GM19193 (cell line): ENCODE results near the gene ETS2.

Experiments
- POLR2A ChIP-seq: IDR thresholded peaks from 4 replicates; pipeline ENCODE4 v1.6.1; 2011; ENCODE audit not compliant: insufficient read depth, insufficient read length; ENCODE audit errors: extremely low read depth

Gene ETS2

GRCh38 chr21:38848187-38848609, 42.5 kb downstream of the ETS2 start:
- TF ChIP-seq POLR2A: no peak

- no peak for TF ChIP-seq POLR2A
These were observed 44.0 kb downstream of the ETS2 start for GRCh38 chr21:38849776-38850175.

GRCh38 chr21:38850277-38850951, 44.7 kb downstream of the ETS2 start:
- no peak for TF ChIP-seq POLR2A

GRCh38 chr21:38851101-38851500, 45.4 kb downstream of the ETS2 start:
- no peak for TF ChIP-seq POLR2A

GRCh38 chr21:38852278-38852677, 46.5 kb downstream of the ETS2 start:
- TF ChIP-seq POLR2A: no peak

GRCh38 chr21:38852708-38853107, 47.0 kb downstream of the ETS2 start:
- TF ChIP-seq POLR2A: no peak

- TF ChIP-seq POLR2A: no peak
These were observed 47.7 kb downstream of the ETS2 start for GRCh38 chr21:38853421-38853919.

- TF ChIP-seq POLR2A: no peak
These were observed 51.6 kb downstream of the ETS2 start for GRCh38 chr21:38857152-38857825.

GRCh38 chr21:38858026-38858811, 52.5 kb downstream of the ETS2 start:
- no peak for TF ChIP-seq POLR2A

- TF ChIP-seq POLR2A: no peak
These were observed 53.1 kb downstream of the ETS2 start for GRCh38 chr21:38858812-38859205.

- TF ChIP-seq POLR2A: no peak
These were observed 54.1 kb downstream of the ETS2 start for GRCh38 chr21:38859852-38860251.

- TF ChIP-seq POLR2A: no peak
These were observed 55.3 kb downstream of the ETS2 start for GRCh38 chr21:38861056-38861455.

GRCh38 chr21:38861989-38862683, 56.4 kb downstream of the ETS2 start:
- no peak for TF ChIP-seq POLR2A

- no peak for TF ChIP-seq POLR2A
These were observed 57.6 kb downstream of the ETS2 start for GRCh38 chr21:38863291-38863690.

GRCh38 chr21:38863843-38864363, 58.2 kb downstream of the ETS2 start:
- TF ChIP-seq POLR2A: no peak

- no peak for TF ChIP-seq POLR2A
These were observed 59.2 kb downstream of the ETS2 start for GRCh38 chr21:38864964-38865363.

GRCh38 chr21:38869196-38869595, 63.5 kb downstream of the ETS2 start:
- no peak for TF ChIP-seq POLR2A
